Stomach (tissue), 4 donors: Measurements from ENCODE around the gene PARP1.

Experiments used
- POLR2A ChIP-seq, 4 donors: fragments of 450-650 bp; IDR thresholded peaks; one replicate each; pipeline ENCODE4 v1.6.1; 2016; ENCODE audit warnings: antibody characterized with exemption in 4 of 4, control low read depth in 2 of 4, mild to moderate bottlenecking in 1 of 4, moderate library complexity in 1 of 4
- POLR2AphosphoS5 ChIP-seq, 3 donors: sonication (generic); formaldehyde crosslinking; IDR thresholded peaks; one replicate each; pipeline ENCODE4 v1.6.1; 2016; ENCODE audit warnings: antibody characterized with exemption in 3 of 3
- TF ChIP-seq, protein P1 (sequence below), 7 experiments: fragments of 450-650 bp in 4 of 7; fragments of 200-600 bp in 3 of 7; sonication (generic) in 3 of 7; IDR thresholded peaks; one replicate each; pipeline ENCODE4 v1.5.1; 2016 to 2019; ENCODE audit warnings: antibody characterized with exemption in 7 of 7, control low read depth in 2 of 7, mild to moderate bottlenecking in 1 of 7

DNA sequence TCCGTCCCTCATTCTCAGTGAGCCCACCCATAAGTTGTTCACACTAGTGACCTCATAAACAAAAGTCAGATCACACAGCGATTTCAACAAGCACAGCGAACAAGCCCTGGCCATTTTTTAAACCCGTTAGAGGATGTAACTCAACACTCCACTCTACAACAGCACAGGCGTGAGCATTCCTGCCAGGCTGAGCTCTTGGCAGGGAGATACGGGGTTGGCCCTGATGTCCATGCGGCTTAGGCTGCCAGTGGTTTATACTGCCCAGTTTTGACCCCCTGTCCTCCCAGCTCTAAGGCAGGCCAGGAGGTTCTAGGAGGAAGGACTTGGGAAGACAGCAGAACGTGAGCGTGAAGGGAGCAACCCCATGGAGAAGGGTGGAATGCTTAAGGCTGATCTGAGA, 35.0 kb downstream of the PARP1 start:
- TF ChIP-seq, protein P1, sequence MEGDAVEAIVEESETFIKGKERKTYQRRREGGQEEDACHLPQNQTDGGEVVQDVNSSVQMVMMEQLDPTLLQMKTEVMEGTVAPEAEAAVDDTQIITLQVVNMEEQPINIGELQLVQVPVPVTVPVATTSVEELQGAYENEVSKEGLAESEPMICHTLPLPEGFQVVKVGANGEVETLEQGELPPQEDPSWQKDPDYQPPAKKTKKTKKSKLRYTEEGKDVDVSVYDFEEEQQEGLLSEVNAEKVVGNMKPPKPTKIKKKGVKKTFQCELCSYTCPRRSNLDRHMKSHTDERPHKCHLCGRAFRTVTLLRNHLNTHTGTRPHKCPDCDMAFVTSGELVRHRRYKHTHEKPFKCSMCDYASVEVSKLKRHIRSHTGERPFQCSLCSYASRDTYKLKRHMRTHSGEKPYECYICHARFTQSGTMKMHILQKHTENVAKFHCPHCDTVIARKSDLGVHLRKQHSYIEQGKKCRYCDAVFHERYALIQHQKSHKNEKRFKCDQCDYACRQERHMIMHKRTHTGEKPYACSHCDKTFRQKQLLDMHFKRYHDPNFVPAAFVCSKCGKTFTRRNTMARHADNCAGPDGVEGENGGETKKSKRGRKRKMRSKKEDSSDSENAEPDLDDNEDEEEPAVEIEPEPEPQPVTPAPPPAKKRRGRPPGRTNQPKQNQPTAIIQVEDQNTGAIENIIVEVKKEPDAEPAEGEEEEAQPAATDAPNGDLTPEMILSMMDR (IDR thresholded peaks at IDR 0.05) = no peak
- TF ChIP-seq POLR2AphosphoS5 (IDR thresholded peaks at IDR 0.05) (no peak), POLR2A (IDR thresholded peaks at IDR 0.05) (no peak)
